MCF 10A (cell line): ENCODE results near the gene ZKSCAN1. TPM values are rescaled to one million over a fixed set of nuclear protein-coding genes. Genes with fewer than 3 reads are reported as not detected.

Source experiments
- BruUV-seq: library from RNA; stranded (reverse); fragments of 400-500 nt; replicated peaks from 2 replicates; lab custom pipeline; 2021; lab: Mats Ljungman, UMichigan
- CTCF ChIA-PET: fragments of 300-600 bp; sonication (Branson Sonifier 250); formaldehyde crosslinking; extraction: SDS; loops from one replicate; lab custom pipeline; 2021; ENCODE audit warnings: antibody characterized with exemption, inconsistent platforms; lab: Yijun Ruan, JAX
- POLR2A ChIA-PET: fragments of 300-600, 350-650 bp; sonication (Branson Sonifier 250); formaldehyde crosslinking; extraction: SDS; loops from one replicate; lab custom pipeline; 2020; ENCODE audit warnings: antibody characterized with exemption, inconsistent platforms; lab: Yijun Ruan, JAX
- DNase-seq: peaks from one replicate; pipeline ENCODE4 v3.0.0-alpha.2; 2018; ENCODE audit not compliant: unreplicated experiment
- H3K27ac Mint-ChIP-seq: one replicate; pipeline ENCODE4 v1.8.0; 2022; ENCODE audit warnings: mild to moderate bottlenecking, low read depth, mixed read lengths; ENCODE audit not compliant: unreplicated experiment
- H3K27me3 Mint-ChIP-seq: one replicate; pipeline ENCODE4 v1.8.0; 2022; ENCODE audit warnings: mixed read lengths; ENCODE audit not compliant: insufficient read depth, unreplicated experiment
- H3K36me3 Mint-ChIP-seq: one replicate; pipeline ENCODE4 v1.8.0; 2022; ENCODE audit warnings: mild to moderate bottlenecking, moderate library complexity, mixed read lengths; ENCODE audit not compliant: insufficient read depth, unreplicated experiment
- H3K4me1 Mint-ChIP-seq: one replicate; pipeline ENCODE4 v1.8.0; 2022; ENCODE audit warnings: mixed read lengths; ENCODE audit not compliant: insufficient read depth, unreplicated experiment
- H3K4me3 Mint-ChIP-seq: one replicate; pipeline ENCODE4 v1.8.0; 2022; ENCODE audit warnings: mild to moderate bottlenecking, moderate library complexity, mixed read lengths; ENCODE audit not compliant: unreplicated experiment
- H3K9me3 Mint-ChIP-seq: one replicate; pipeline ENCODE4 v1.8.0; 2022; ENCODE audit warnings: mixed read lengths; ENCODE audit not compliant: unreplicated experiment
- CTCF ChIP-seq: fragments of 200-600 bp; IDR thresholded peaks from one replicate; pipeline ENCODE4 v1.8.0; 2022; ENCODE audit warnings: antibody characterized with exemption, mild to moderate bottlenecking; ENCODE audit not compliant: unreplicated experiment
- intact Hi-C: fragments of 100-400 bp; cut with micrococcal nuclease; formaldehyde crosslinking; loops from 2 replicates; pipeline ENCODE4 v1.14.1; 2022
- total RNA-seq: library from RNA; stranded (reverse); gene quantifications from 2 replicates; pipeline ENCODE4 v1.2.3, GENCODE V29; 2022

The ZKSCAN1 gene
- total RNA-seq, 1 experiment from 2014 or later = 80.2 TPM

- H3K27ac Mint-ChIP-seq = peak within 1 kb of the TSS; percentile 91
- peak within 1 kb of the TSS; percentile 82 for H3K4me3 Mint-ChIP-seq
- peak; percentile 73 for DNase-seq
- H3K4me1 Mint-ChIP-seq = peaks cover 10% of the 10 kb centered on the region
- peak; percentile 12 for TF ChIP-seq CTCF
- intact Hi-C loops = loop anchor here (10.0 kb wide), 1 partner anchor 135 kb away; the partner anchor contains the start of gene TRIM4
- BruUV-seq = TSS peak; percentile 81
- H3K36me3 Mint-ChIP-seq = peaks cover 15% of the 10 kb centered on the region
- CTCF ChIA-PET = interaction anchor here (0.6 to 1.7 kb wide), 10 partner anchors 19 to 586 kb away, joined by 3 to 5 read pairs (median 3); no protein-coding TSS in a partner anchor
- H3K9me3 Mint-ChIP-seq = no peaks in the 10 kb centered on the region
- H3K27me3 Mint-ChIP-seq = no peaks in the 10 kb centered on the region
- POLR2A ChIA-PET = interaction anchor here (0.6 to 2.6 kb wide), 28 partner anchors 9 to 825 kb away, joined by 3 to 15 read pairs (median 4); partner anchors contain the start of genes AP4M1, MCM7, SRRT and TRIM4
These were observed 34.3 kb downstream of the ZKSCAN1 start, which contains the start of gene ZSCAN21 for GRCh38 chr7:100049441-100050291. TSS of gene ZSCAN21 (plus strand) at chr7:100049774. CDS start at chr7:100057007, 7,233 bp downstream.

GRCh38 chr7:100051611-100052010 is 36.2 kb downstream of the ZKSCAN1 start:
- H3K27ac Mint-ChIP-seq = no peak overlapping the region
- ChIA-PET POLR2A (interaction anchor here (0.8 to 1.6 kb wide), 6 partner anchors 28 to 57 kb away, joined by 3 to 8 read pairs (median 4); partner anchors contain the start of gene ZKSCAN1), CTCF (interaction anchor here (0.6 to 3.3 kb wide), 14 partner anchors 18 to 160 kb away, joined by 3 to 39 read pairs (median 4); no protein-coding TSS in a partner anchor)
- no peaks in the 10 kb centered on the region for H3K27me3 Mint-ChIP-seq
- no peaks in the 10 kb centered on the region for H3K9me3 Mint-ChIP-seq
- no peak for TF ChIP-seq CTCF
- H3K36me3 Mint-ChIP-seq = peaks cover 23% of the 10 kb centered on the region
- peaks cover 8% of the 10 kb centered on the region for H3K4me1 Mint-ChIP-seq
- no peak for DNase-seq
- BruUV-seq = no TSS peak
- intact Hi-C loops = loop anchor here (10.0 kb wide), 1 partner anchor 137 kb away; the partner anchor contains the start of gene TRIM4
- H3K4me3 Mint-ChIP-seq = peak overlapping the region; percentile 33

GRCh38 chr7:100053215-100053614 is 37.8 kb downstream of the ZKSCAN1 start:
- Mint-ChIP-seq H3K27me3 (no peaks in the 10 kb centered on the region), H3K4me1 (peaks cover 8% of the 10 kb centered on the region), H3K9me3 (no peaks in the 10 kb centered on the region), H3K36me3 (peaks cover 35% of the 10 kb centered on the region), H3K4me3 (no peak overlapping the region), H3K27ac (no peak overlapping the region)
- no TSS peak for BruUV-seq
- intact Hi-C loops = loop anchor here (1.0 to 10.0 kb wide), 2 partner anchors 59 to 138 kb away; partner anchors contain the start of gene TRIM4
- ChIA-PET POLR2A (interaction anchor here (1.2 to 1.9 kb wide), 5 partner anchors 31 to 133 kb away, joined by 3 to 11 read pairs (median 3); partner anchors contain the start of gene ZKSCAN1), CTCF (interaction anchor here (0.6 to 3.3 kb wide), 13 partner anchors 10 to 1305 kb away, joined by 3 to 39 read pairs (median 4); no protein-coding TSS in a partner anchor)
- peak; percentile 79 for DNase-seq
- TF ChIP-seq CTCF = peak; percentile 34
